ENCODE measurements around the gene NPC1. TPM values are rescaled to one million over a fixed set of nuclear protein-coding genes. Genes with fewer than 3 reads are reported as not detected.
"Not testable (repeated sequence)": the region's sequence is repeated elsewhere in the genome, so short reads cannot be mapped to it uniquely, and the experiment has no call there.

Gene NPC1
- polyA plus RNA-seq, 3 donors from 2014 or later = 25.1 to 83.2 (median 47.2) TPM

- H3K27me3 Mint-ChIP-seq (ENCODE audit: low read depth in 3 of 3) = peaks cover 0 to 18% (median 7%) of the 10 kb centered on the region in 3 donors
- H3K27ac Mint-ChIP-seq = peak overlapping the region in 2 of 6 donors; percentile 91 to 98
- peaks cover 87 to 90% of the 10 kb centered on the region in 2 donors for H3K4me1 Mint-ChIP-seq
- peak overlapping the region in 1 of 5 donors; percentile 62 for H3K4me3 Mint-ChIP-seq
- DNase-seq, H3K9me3 Mint-ChIP-seq: not testable (repeated sequence)
- peaks cover 13 to 29% (median 24%) of the 10 kb centered on the region in 3 donors for H3K36me3 Mint-ChIP-seq
These were observed 8.8 kb downstream of the NPC1 start for GRCh38 chr18:23577521-23577920.

DNA sequence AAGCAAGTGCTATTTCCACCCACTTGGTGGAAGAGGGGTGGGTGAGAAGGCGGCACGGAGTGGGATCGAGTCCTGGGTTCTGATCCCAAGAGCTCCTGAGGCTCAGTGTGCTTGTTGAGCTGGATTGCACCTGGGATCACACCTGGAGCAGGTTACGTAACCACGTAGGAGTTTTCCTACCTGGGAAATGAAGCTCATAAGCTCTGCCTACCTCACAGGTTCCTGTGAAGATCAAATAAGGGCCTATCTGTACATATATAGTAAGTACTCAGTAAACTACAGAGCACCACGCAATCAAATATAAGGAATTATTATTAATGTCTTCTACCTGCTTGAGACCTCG, 11.0 kb downstream of the NPC1 start:
- Mint-ChIP-seq H3K4me3 (peak overlapping the region; percentile 61 to 79 (median 71)), H3K27me3 (ENCODE audit: low read depth in 3 of 3) (peaks cover 2 to 29% (median 16%) of the 10 kb centered on the region in 3 donors), H3K4me1 (peaks cover 84 to 86% of the 10 kb centered on the region in 2 donors), H3K27ac (peak overlapping the region; percentile 82 to 98 (median 92)), H3K9me3 (no peaks in the 10 kb centered on the region), H3K36me3 (peaks cover 20 to 30% (median 24%) of the 10 kb centered on the region in 3 donors)
- no peak for DNase-seq

- Mint-ChIP-seq H3K4me1 (peaks cover 84 to 86% of the 10 kb centered on the region in 2 donors), H3K4me3 (peak overlapping the region; percentile 61 to 79 (median 71)), H3K9me3 (no peaks in the 10 kb centered on the region), H3K36me3 (peaks cover 20 to 34% (median 28%) of the 10 kb centered on the region in 3 donors), H3K27me3 (ENCODE audit: low read depth in 3 of 3) (peaks cover 2 to 29% (median 16%) of the 10 kb centered on the region in 3 donors), H3K27ac (peak overlapping the region; percentile 82 to 98 (median 92))
- no peak for DNase-seq
These were observed 11.5 kb downstream of the NPC1 start for GRCh38 chr18:23574611-23575308.

DNA sequence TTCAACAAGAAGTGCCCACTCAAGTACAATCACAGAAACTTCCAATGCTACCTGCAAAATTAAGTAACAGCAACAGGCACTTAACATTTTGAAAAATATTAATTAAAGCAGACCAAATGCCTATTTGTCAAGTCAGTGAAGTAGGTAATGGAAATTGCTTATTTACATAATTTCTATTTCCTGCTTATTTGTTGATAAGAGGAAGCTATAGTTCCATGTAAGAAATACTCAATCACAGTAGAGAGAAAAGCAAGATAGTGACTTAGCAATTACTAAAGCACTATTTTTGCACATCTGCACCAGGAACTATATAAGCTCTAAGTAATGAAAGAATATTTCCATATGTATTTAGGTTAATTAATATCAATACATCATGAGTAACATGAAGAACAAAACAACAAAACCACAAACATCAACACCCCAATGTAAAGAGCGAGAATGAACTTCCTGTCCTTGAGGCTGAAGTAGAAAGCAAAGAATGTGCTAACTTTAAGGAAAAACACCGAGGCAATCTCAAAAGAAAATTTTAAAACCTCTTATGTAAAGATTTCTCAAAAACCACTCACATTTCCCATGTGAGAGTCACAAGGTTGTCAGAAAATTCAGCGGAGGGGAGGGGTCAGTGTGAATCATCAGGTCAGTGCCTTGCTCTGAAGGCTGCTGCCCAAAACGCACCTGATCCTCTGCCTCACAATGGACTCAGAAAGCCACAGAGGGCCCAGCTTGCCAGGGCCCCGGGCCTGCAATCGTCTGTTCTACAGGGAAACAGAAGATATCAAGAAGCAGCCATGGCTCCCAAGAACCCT, 12.5 kb downstream of the NPC1 start:
- Mint-ChIP-seq H3K4me1 (peaks cover 84 to 86% of the 10 kb centered on the region in 2 donors), H3K27ac (peak overlapping the region; percentile 82 to 98 (median 92)), H3K36me3 (peaks cover 28 to 34% (median 29%) of the 10 kb centered on the region in 3 donors), H3K4me3 (peak overlapping the region; percentile 61 to 79 (median 71)), H3K27me3 (ENCODE audit: low read depth in 3 of 3) (peaks cover 2 to 27% (median 14%) of the 10 kb centered on the region in 3 donors), H3K9me3 (no peaks in the 10 kb centered on the region)
- DNase-seq = peak; percentile 68 to 79 (median 72)

DNA sequence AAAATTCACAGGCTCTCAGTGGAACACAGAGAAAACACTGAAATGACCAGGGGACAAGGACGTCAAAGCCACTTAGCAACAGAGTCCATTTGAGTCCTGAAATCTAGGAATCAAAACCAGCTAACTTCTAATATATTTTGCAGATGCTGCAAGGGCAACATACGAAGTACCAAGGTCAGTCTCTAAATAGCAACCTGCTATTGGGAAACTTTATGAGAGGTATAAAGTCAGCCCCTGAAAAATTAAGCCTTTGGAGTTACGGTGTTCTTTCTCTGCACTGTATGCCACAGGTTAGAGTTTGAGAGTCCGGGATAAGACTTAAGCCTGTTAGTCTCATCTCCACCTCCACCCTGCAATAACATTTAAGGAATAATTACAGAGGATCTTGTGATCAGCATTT, 13.3 kb downstream of the NPC1 start:
- Mint-ChIP-seq H3K4me3 (peak overlapping the region; percentile 61 to 79 (median 71)), H3K9me3 (no peaks in the 10 kb centered on the region), H3K27ac (peak overlapping the region; percentile 82 to 98 (median 92)), H3K36me3 (peaks cover 30 to 37% (median 30%) of the 10 kb centered on the region in 3 donors), H3K27me3 (ENCODE audit: low read depth in 3 of 3) (peaks cover 2 to 30% (median 13%) of the 10 kb centered on the region in 3 donors), H3K4me1 (peaks cover 84 to 85% of the 10 kb centered on the region in 2 donors)
- DNase-seq = no peak

DNA sequence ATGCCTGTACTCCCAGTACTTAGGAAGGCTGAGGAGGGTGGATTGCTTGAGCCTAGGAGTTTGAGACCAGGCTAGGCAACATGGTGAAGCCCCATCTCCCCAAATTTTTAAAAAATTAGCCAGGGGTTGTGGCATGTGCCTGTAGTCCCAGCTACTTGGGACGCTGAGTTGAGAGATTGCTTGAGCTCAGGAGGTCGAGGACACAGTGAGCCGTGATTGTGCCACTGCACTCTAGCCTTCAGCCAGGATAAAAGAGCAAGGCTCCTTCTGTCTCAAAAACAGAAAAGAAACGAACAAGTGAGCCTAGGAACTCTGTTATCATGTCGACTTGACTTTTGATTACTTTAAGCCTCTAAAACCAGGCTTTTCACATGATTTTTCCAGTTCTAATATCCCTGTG, 13.7 kb downstream of the NPC1 start:
- peak overlapping the region; percentile 82 to 98 (median 92) for H3K27ac Mint-ChIP-seq
- no peaks in the 10 kb centered on the region for H3K9me3 Mint-ChIP-seq
- no peak for DNase-seq
- peaks cover 32 to 41% (median 33%) of the 10 kb centered on the region in 3 donors for H3K36me3 Mint-ChIP-seq
- peaks cover 2 to 30% (median 13%) of the 10 kb centered on the region in 3 donors for H3K27me3 Mint-ChIP-seq (ENCODE audit: low read depth in 3 of 3)
- H3K4me1 Mint-ChIP-seq = peaks cover 85 to 86% of the 10 kb centered on the region in 2 donors
- peak overlapping the region; percentile 24 to 71 (median 56) for H3K4me3 Mint-ChIP-seq

GRCh38 chr18:23572012-23572411, 14.3 kb downstream of the NPC1 start:
- Mint-ChIP-seq H3K4me1 (peaks cover 83 to 91% of the 10 kb centered on the region in 2 donors), H3K4me3 (peak overlapping the region; percentile 24 to 71 (median 56)), H3K36me3 (peaks cover 36 to 46% (median 38%) of the 10 kb centered on the region in 3 donors), H3K9me3 (no peaks in the 10 kb centered on the region), H3K27me3 (ENCODE audit: low read depth in 3 of 3) (peaks cover 2 to 30% (median 13%) of the 10 kb centered on the region in 3 donors), H3K27ac (peak overlapping the region; percentile 82 to 98 (median 92))
- DNase-seq = no peak

- H3K27ac Mint-ChIP-seq = peak overlapping the region; percentile 87 to 97 (median 92)
- peak overlapping the region; percentile 64 to 84 (median 79) for H3K4me3 Mint-ChIP-seq
- H3K9me3 Mint-ChIP-seq = no peaks in the 10 kb centered on the region
- peaks cover 36 to 47% (median 39%) of the 10 kb centered on the region in 3 donors for H3K36me3 Mint-ChIP-seq
- H3K27me3 Mint-ChIP-seq (ENCODE audit: low read depth in 3 of 3) = peaks cover 2 to 26% (median 15%) of the 10 kb centered on the region in 3 donors
- H3K4me1 Mint-ChIP-seq = peaks cover 75 to 90% of the 10 kb centered on the region in 2 donors
- DNase-seq = peak; percentile 78 to 83 (median 78)
These were observed 15.3 kb downstream of the NPC1 start for GRCh38 chr18:23570912-23571504.

- Mint-ChIP-seq H3K36me3 (peaks cover 34 to 51% (median 40%) of the 10 kb centered on the region in 3 donors), H3K4me1 (peaks cover 71 to 82% of the 10 kb centered on the region in 2 donors), H3K27ac (peak overlapping the region; percentile 87 to 97 (median 92))
These were observed 16.8 kb downstream of the NPC1 start for GRCh38 chr18:23569299-23570063.

GRCh38 chr18:23568281-23569138, 17.8 kb downstream of the NPC1 start:
- Mint-ChIP-seq H3K4me1 (peaks cover 70 to 81% of the 10 kb centered on the region in 2 donors), H3K36me3 (peaks cover 38 to 51% (median 40%) of the 10 kb centered on the region in 3 donors), H3K9me3 (no peaks in the 10 kb centered on the region), H3K27ac (peak overlapping the region; percentile 84 to 97 (median 92)), H3K27me3 (ENCODE audit: low read depth in 3 of 3) (peaks cover 2 to 15% (median 11%) of the 10 kb centered on the region in 3 donors), H3K4me3 (peak overlapping the region in 2 of 5 donors; percentile 6 to 32)
- DNase-seq = no peak

More at GRCh38 chr18:23569299-23570063, 16.8 kb downstream of the NPC1 start:
- H3K4me3 Mint-ChIP-seq = peak overlapping the region; percentile 27 to 84 (median 71)
- no peak for DNase-seq
- H3K27me3 Mint-ChIP-seq (ENCODE audit: low read depth in 3 of 3) = peaks cover 2 to 22% (median 11%) of the 10 kb centered on the region in 3 donors
- H3K9me3 Mint-ChIP-seq = no peaks in the 10 kb centered on the region

DNA sequence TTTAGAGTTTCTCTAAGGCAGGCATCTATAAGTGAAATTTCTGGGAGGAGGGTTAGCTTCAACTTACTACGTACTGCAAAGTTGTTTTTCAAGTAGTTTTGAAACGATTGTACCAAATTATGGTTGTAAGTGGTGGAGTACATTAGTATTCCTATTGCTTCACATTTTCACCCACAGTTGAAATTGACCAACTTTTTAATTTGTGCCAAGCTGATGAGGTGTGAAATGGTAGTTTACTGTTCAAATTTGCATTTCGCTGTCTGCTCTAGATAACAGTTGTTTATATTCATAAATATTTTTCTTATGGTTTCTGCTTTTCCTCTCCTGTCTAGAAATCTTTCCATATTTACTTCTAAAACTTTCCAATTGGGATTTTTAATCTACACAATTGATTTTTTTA, 18.6 kb downstream of the NPC1 start:
- Mint-ChIP-seq H3K9me3 (no peaks in the 10 kb centered on the region), H3K4me1 (peaks cover 70 to 81% of the 10 kb centered on the region in 2 donors), H3K27me3 (ENCODE audit: low read depth in 3 of 3) (peaks cover 2 to 15% (median 11%) of the 10 kb centered on the region in 3 donors), H3K36me3 (peaks cover 39 to 51% (median 40%) of the 10 kb centered on the region in 3 donors), H3K27ac (peak overlapping the region; percentile 12 to 94 (median 59)), H3K4me3 (no peak overlapping the region)
- no peak for DNase-seq
